ENCODE measurements around the gene ANKRD65.
"Not testable (repeated sequence)": the region's sequence is repeated elsewhere in the genome, so short reads cannot be mapped to it uniquely, and the experiment has no call there.

ANKRD65 gene

DNA sequence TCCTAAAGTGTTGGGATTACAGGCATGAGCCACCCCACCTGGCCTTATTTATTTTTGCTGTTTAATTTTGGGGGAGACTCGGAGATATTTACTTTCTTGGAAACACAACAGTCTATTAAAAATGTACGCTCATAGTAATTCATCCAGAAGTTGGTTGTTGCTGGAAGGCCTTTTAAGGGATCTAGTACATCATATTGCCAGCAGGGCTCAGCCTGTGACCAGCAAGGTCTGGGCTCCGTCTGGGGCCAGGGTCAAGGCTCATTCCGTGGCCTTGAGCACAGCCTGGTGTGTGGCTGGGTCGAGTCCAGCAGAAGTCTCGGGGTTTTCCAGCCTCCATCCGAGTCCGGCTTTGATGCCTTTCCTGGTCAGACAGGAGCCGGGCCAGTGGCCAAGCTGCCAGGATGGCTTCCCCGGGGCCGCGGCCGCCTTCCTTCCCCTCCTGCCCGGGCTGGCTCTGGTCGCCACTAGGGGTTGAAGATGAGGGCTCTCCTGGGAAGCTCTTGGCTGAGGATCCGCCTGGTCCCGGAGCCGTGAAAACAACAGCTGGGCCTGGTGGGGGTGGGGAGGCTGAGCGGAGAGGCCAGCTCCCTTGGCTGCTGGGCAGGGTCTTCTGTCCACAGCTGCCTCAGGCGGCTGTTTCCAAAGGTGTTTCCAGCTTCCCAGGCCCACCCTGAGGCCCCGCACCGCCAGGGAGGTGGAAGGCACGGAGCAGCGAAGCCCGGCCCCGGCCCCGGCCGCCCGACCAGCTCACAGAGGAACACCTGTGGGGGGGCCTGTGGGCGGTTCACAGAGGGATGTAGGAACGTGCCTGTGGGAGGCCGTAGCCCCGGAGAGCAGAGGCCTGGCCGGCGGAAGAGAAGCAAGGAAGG lies 9.3 kb upstream of the ANKRD65 start:
- DNase-seq = no peak

DNA sequence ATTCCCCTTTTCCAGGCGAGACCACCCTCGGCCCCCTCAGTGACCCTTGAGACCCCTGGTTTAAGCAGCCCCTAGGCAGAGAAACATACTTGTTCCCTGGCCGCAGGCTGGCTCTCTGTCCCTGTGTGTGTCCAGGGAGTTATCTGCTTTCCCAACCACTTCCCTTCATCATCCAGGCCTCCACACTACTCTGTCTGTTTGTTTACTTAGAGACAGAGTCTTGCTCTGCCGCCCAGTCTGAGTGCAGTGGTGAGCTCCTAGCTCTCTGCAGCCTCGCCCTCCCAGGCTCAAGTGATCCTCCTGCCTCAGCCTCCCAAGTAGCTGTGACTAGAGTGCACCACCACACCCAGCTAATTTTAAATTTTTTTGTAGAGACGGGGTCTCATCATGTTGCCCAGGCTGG lies 8.6 kb upstream of the ANKRD65 start:
- DNase-seq = no peak

DNA sequence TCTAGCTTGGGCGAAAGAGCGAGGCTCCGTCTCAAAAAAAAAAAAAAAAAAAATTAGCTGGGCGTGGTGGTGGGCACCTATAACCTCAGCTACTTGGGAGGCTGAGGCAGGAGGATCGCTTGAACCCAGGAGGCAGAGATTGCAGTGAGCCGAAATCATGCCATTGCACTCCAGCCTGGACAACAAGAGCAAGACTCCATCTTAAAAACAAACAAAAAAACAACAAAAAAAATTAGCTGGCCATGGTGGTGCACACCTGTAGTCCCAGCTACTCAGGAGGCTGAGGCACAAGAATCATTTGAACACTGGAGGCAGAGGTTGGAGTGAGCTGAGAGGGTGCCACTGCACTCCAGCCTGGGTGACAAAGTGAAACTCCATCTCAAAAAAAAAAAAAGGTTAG lies 7.9 kb upstream of the ANKRD65 start:
- DNase-seq = not testable (repeated sequence)

DNA sequence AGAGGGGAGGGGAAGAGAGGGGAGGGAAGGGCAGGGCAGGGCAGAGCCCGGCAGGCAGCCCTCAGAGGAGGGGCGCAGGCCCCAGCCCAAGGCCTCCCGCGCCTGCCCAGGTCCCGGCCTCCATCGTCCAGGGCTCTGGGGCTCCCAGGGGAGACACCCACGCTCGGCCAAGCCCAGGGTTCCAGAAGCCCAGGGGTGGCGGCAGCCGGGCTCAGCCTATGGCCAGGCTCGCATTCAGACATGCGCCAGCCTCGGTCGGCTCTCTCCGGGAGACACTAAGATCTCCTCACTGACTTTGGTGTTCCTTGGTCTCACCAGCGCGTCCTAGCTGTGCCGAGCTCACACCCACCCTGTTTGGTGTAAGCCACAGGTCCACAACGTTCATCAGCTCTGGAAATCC lies 7.1 kb upstream of the ANKRD65 start:
- no peak for DNase-seq

GRCh38 chr1:1427820-1428148 lies 6.7 kb upstream of the ANKRD65 start:
- no peak for DNase-seq

- no peak for DNase-seq
Observed at GRCh38 chr1:1427106-1427819, 6.2 kb upstream of the ANKRD65 start.

- no peak for DNase-seq
Observed at GRCh38 chr1:1426496-1427105, 5.5 kb upstream of the ANKRD65 start.

DNA sequence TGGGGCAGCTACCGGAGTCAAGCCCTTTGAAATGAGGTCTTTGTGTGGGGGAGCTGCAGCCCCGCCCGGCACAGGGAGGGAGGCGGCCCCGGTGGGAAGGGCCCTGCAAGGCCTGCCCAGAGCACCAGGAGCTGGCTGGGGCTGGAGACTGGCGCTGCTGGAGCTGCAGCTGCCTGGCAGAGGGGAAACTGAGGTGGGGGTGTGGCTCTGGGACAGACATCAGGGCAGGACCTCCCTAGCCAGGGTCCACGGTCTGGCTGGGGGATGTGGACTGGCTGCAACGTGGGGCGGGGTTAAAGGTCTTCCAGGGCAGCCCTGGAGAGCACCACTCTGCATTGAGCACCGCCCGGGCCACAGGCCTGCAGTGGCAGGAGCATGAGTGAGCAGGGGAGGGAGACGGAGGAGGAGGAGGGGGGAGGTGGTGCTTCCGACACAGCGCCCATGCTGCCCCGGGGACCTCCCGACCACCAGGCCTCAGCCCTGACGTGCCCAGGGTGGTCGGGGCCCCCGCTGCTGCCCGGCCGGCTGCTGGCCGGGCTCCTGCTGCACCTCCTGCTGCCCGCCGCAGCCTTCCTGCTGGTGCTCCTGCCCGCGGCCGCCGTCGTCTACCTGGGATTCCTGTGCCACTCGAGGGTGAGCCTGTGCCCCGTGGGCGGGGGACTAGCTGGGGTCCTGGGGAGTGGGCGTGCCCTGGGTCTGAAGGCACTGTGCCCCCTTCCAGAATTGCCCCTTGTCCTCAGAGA lies 4.8 kb upstream of the ANKRD65 start:
- DNase-seq = no peak

GRCh38 chr1:1425426-1425752 lies 4.3 kb upstream of the ANKRD65 start:
- DNase-seq = no peak

GRCh38 chr1:1424707-1425106 lies 3.6 kb upstream of the ANKRD65 start:
- DNase-seq = no peak

GRCh38 chr1:1423245-1423597 lies 2.1 kb upstream of the ANKRD65 start:
- no peak for DNase-seq

DNA sequence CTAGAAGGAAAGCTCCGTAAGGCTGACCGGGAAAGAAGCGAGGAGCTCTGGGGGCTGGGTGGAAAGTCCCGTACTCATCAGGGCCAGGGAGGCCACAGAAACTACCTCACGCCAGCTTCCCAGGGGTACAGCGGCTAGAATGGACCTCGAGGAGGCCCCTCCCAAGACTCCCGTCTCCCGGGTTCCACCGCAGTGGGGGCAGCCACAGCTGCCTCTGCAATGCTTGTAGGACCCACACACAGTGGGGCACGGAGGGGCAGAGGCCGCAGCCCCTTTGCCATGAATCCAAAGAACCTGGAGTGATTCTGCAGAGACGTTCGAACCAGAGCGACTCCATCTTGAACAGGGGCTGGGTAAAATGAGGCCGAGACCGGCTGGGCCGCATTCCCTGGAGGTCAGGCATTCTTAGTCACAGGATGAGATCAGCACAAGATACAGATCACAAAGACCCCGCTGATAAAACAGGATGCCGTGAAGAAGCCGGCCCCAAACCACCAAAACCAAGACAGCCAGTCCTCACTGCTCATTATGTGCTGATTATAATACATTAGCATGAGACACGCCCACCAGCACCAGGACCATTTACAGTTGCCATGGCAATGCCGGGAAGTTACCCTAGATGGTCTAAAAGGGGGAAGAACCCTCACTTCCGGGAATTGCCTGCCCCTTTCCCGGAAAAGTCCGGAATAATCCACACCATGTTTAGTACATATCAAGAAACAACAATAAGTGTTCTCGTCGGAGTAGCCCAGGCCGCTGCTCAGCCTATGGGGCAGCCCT lies 1.6 kb upstream of the ANKRD65 start:
- DNase-seq = no peak

- DNase-seq = no peak
Observed at GRCh38 chr1:1421907-1422464, 910 bp upstream of the ANKRD65 start.

DNA sequence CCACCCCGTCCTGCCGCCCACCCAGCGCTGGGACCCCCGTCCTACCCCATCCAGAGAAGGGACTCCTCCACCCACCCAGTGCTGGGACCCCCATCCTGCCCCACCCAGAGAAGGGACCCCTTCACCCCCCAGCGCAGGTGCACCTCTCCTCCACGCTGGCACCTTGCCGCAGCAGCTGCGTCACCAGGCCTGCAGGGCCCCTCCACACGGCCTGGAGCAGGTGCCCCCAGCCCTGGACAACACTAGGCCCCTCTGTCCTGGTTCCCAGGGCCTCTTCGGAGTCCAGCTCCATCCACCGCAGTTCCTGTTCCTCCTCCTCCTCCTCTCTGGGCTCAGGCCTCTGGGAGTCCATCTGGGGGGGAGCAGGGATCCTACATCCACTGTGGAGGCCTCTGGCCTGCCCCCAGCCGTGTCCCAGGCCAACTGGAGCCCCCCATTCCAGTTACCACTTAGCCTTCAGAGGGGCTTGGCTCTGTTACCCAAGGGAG lies 378 bp downstream of the ANKRD65 start:
- no peak for DNase-seq

DNA sequence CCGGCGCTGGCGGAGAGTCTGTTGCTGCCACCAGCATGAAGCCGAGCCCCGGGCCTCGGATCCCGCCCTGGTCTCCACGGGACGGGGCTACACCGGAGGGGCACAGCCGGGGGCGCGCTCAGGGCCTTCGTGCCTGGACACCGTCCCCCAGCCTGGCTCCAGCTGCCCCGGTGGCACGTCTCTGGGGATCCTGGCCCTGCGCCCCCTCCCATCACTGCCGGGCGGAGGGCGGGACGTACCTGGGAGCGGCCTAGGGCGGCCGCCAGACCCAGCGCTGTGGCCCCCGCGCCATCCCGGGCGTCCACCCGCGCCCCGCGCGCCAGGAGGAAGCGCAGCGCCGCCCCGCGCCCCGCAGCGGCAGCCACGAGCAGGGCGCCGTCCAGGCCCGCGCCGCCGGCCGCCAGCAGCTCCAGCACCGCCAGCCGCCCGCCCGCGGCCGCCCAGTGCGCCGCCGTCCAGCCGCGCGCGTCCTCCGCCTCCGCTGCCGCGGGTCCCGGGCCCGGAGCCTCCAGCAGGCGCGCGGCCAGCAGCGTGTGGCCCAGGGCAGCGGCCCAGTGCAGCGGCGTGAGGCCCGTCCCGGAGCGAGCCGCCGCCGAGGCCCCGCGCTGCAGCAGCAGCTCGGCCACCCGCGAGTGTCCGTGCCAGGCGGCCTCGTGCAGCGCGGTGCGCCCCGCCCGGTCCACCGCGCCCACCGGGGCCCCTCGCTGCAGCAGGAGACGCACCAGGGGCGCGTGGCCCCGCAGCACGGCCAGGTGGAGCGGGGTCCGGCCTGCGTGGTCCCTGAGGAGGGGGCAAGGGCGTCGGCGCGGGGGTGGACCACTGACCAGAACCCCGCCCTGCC lies 1.0 kb downstream of the ANKRD65 start:
- DNase-seq = no peak

GRCh38 chr1:1419363-1419812 lies 1.7 kb downstream of the ANKRD65 start:
- DNase-seq = no peak

- no peak for DNase-seq
Observed at GRCh38 chr1:1418464-1419362, 2.4 kb downstream of the ANKRD65 start.

GRCh38 chr1:1417825-1418463 lies 3.1 kb downstream of the ANKRD65 start:
- DNase-seq = not testable (repeated sequence)

- not testable (repeated sequence) for DNase-seq
Observed at GRCh38 chr1:1417396-1417795, 3.7 kb downstream of the ANKRD65 start.

GRCh38 chr1:1415751-1416150 lies 5.3 kb downstream of the ANKRD65 start:
- DNase-seq = no peak

Measured in kidney glomerular epithelial cell (primary cell).